Ecto neural progenitor cell (in vitro differentiated cells): ENCODE measurements around the gene KIAA0232.

Source experiments
- DNase-seq: peaks from one replicate; pipeline ENCODE4 v3.0.0-alpha.2; 2018; ENCODE audit warnings: low spot score

The KIAA0232 gene

DNA sequence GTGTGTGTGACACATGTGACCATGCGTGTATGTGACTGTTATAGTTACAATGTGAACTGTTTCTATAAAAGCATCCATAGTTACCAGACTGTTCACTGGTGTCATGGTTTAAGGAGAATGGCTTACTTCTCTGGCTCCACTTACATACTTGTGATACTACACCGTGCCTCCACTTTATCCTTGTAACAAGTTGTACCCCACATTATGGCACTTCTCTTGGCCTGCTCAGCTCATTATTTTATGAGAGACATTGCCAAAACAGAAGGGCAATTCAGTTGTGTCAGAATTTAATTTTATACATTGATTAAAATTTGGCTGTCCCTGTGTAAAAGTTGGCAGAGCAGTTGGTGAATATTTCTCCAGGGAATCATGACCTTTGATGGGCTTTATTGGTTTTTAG lies 64.7 kb downstream of the KIAA0232 start:
- no peak for DNase-seq

DNA sequence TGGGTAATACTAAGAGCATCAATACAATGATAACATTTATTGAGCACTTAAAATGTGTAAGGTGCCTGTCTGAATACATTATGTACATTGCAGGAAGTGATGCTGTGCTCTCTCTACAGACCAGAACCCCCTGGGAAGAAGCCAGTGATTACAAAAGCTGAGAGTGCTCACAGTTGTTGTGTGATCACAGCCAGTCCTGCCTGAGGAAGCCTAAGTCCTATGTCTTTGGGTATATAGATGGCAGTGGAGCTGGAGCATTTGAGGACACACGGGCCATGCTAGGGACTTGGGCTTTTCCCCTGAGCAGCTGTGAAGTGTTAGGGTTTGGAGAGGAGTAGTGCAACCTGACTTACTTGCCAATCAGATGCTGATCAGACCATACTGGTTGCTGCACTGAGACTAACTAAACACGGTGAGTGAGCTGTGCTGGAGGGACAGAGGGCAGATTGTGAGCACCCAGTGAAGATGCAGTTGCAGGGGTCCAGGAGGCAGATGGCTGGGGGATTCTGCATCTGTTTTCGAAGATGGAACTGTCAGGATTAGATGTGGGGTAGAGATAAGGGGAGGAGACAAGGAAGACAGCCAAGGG lies 66.3 kb downstream of the KIAA0232 start:
- DNase-seq = no peak

DNA sequence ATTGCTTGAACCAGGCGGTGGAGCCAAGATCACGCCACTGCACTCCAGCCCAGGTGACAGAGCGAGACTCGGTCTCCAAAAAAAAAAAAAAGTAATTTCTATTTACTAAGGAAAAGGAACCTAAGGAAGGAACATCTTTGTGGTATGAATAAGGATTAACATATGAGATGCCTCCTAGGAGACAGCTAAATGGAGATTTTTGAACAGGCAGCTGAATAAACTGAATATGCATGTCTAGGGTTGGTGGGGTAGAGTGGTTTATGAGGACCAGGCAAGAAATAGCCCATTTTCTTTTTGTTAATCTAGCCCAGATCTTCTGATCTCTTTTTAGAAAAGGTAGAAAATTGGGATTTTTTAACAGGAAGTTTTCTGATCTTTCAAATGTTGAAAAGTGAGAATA lies 67.2 kb downstream of the KIAA0232 start:
- DNase-seq = no peak

DNA sequence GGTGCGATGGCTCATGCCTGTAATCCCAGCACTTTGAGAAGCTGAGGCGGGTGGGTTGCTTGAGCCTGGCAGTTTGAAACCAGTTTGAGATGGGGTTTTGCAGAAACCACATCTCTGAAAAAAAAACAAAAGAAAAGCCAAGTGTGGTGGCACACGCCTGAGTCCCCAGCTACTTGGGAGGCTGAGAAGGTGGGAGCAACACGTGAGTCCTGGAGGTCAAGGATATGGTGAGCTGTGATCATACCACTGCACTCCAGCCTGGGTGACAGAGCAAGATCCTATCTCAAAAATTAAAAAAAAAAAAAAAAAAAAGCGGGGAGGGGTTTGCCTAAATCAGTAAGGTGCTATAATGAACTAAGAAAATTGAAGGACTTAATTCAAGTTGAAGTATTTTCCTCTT lies 68.9 kb downstream of the KIAA0232 start:
- no peak for DNase-seq

DNA sequence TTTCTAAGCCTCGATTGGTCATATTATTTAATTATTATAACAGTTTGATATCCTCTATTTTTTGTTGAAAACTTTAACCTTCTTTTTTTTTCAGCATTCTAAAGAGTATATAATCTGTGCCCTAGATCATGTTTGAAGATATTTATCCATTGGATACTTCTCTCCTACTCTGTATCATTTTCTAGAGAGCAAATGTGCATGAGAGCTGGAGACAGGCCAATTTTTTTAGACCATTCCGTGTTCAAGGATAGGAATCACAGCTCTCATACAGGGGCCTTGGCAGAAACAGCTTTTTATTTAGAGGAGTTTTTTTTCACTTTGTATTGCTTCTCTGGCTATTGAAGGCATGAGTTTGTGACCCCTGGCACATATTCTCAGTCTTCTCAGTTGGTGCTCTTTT lies 69.4 kb downstream of the KIAA0232 start:
- DNase-seq = no peak

DNA sequence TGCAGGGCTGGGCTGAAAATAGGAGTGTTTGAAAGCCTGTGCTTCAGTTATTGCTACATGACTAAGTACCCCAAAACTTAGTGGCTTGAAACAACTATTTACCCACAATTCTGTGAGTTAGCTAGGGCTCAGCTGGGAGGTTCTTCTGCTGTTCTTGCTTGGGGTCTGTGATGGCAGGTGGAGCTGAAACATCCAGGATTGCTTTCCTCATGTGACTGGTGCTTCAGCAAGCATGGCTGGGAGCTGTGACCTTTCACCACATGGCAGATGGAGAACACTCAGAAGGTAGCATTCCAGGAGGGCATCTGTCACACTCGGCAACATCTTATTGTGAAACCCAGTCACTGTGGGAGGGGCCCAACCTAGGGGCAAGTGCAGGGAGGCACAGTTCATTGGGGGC lies 70.1 kb downstream of the KIAA0232 start:
- DNase-seq = no peak

DNA sequence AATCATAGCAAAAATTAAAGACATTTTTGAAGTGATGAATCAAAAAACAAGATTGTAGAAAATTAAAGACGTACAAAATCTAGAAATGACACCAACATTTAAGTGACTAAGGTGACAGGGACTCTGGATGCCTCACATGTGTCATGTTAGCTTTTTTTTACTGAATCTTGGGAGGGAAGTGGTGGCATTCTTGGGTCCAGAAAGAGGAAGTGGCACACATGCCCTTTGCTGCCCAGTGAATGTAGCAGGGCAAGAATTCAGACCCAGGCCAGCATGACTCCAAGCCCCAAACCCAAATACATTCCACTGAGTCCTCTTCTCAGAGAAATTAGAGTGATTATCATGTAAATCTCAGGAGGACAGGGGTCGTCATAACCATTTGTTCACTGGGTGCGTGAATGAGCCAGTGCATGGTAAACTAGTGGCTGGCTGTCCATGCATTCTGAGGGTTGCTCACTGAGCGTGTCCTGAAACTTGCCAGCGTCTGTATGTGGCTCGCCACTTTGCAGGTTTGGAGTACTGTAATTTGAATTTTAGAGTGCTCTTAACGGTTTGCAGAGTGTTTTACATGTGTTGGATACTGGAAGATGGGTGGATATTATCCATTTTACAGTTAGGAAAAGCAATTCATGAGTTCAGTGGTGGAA lies 71.7 kb downstream of the KIAA0232 start:
- DNase-seq = no peak

DNA sequence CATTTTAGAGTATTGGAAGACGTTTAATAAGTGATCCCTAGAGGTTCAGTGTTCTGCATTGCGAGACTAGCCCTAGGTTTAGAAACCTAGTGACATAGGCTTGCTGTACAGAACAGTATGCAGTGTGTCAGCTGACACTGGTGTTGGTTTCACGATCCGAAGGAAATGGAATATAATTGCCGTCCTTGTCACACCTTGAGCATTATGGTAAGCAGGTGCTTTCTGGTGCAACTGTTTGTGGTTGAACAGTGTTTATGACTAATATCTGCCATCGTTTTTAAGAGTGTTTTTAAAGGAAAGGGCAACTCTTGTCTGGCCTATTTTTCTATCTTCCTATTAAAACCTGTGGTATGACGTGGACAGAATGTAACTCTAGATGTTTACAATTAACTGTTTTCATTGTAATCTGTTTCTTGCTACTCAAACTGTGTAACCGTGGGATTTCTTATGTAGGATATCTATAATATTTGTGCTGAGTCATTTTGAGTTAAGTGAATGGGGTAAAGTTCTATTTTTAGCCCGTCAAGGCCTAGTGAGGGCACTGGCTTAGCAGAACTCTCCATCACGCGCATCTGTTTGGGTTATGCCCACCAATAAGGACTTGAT lies 73.3 kb downstream of the KIAA0232 start:
- no peak for DNase-seq

DNA sequence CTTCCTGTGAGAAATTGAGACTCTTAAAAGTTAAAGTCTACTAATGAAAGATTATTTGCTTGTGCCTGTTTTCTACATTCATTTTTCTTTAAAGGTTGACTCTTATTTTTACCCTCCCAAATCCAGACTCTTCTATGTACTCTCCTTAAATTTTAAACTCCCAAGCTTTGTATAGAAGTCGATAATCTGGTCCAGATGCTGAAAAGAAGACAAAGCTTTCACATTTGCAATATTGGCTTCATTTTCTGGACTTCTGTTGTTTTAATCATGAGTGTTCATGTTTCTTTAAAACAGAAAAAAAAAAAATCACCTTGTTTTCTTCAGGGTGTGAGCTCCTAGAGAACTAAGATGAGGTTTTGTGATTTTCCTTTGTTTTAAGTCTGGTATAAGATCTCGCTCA lies 73.9 kb downstream of the KIAA0232 start:
- DNase-seq = no peak

DNA sequence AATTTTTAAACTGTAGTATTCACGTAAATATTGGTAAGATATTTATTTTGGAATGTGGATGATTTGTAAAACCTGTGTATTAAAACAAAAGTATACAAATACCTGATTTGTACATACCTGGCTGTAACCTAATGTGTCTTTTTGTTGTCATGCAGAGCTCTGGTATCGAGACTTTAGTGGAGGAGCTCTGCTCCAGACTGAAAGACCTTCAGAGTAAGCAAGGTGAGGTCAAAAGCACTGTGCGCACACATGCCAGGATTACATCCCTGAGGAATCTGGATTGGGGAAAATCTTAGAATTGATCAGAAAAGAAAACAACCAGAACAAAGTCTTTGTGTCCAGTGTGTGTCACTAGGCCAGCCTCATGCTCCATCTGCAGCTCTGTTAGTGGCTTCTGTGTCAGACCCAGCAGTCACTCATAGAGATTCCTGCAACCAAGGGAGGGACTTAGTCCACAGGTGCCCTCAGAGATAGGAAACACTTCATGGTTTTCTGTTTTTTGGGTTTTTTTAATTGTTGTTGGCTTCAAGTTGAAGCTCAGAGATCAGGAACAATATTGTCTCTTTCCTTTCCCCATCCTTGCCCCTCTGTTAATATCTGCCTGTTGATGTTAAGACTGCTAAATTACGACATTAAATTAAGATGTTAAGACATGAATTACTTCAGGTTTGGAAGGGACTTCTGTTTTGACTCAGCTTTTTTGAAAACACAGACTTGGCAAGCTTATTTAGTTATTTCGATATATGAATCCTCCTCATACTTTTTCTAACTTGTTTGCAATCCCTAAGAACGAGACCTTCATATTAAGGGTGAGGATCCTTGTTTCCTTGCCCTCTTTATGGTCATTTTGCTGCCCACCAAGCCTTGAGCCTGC lies 74.7 kb downstream of the KIAA0232 start:
- DNase-seq = no peak

DNA sequence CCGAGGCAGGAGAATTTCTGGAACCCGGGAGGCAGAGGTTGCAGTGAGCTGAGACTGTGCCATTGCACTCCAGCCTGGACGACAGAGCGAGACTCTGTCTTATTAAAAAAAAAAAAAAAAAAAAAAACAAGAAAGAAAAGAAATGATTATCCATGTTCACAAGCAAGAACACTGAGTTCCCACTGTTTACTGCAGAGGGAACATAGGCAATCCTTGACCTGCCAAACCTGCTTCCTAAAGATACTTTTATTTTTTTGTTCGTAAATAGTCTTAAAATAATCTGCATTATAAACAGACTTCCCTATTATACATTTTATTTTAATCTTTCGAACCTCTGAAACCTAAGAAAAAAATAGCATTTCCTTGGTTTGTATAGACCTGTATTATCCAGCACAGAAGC lies 76.5 kb downstream of the KIAA0232 start:
- no peak for DNase-seq

DNA sequence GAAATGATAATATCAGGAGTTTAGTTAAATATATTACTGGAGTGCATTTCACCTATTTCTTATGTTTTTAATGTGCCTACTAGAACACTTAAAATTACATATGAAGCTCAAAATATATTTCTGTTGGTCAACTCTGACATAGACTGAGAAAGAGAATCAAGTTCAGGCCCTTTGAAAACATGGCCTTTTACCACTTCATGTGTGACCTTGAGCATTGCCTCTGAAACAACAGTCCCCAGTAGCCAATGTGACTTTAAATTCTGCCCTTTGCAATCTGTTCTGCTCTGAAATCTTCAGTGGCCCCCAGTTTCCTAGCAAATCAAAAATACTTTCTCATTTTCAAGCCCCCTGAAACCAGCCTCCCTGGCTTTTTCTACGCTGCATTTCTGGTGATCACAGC lies 77.0 kb downstream of the KIAA0232 start:
- DNase-seq = no peak

DNA sequence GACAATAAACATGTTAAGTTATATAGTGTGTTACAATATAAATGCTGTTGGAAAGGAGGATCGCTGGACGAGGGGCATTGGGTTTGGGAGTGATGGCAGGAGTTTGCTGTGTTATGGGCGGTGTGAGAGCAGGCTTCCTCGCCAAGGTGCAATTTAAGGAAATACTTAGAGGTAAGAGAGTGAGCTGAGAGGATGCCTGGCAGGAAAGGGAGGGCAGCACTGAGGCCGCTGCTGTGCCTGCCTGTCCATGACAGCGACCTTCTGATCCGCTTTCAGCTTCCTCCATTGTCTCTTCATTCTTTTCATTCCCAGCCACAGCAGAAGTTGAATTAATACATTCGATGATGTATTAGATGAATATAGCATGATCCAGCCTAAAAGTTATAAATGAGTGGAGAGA lies 85.9 kb downstream of the KIAA0232 start:
- DNase-seq = no peak

DNA sequence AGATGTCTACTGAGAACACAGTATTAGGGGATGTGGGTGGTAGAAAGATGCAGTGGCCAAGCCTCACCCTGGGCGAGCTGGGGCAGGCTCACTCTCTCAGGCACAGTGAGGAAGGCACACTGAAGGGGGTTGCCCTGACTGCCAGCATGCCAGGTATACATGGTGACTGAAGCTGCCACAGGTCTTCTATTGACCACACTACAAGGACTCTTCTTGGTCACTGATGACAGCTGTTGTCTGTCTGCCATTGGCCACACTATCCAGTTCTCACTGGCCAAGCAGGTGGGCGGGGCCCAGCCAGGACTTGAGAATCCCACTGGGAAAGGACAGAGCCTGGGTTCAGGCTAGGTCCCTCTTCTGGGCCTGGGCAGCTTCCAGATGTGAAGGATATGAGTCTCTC lies 87.4 kb downstream of the KIAA0232 start:
- no peak for DNase-seq

DNA sequence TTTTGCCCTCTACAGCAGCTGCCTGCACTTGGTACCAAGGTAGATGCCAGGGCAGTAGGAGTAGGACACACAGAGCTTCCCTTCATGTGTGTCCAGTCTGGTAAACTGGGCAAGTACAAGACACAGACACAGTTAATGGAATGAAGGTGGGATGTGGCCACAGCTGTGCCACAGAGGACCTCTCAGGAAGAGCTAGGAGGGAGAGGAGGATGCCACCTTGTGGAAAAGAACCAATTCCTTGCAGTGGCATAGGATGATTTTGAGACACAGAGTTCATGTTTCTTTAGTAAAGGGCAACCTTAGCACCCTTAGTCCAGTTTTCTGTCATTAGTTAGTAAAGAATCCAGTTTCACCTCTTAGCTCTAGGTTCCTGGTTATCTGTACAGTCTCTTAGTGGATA lies 90.8 kb downstream of the KIAA0232 start:
- DNase-seq = no peak

DNA sequence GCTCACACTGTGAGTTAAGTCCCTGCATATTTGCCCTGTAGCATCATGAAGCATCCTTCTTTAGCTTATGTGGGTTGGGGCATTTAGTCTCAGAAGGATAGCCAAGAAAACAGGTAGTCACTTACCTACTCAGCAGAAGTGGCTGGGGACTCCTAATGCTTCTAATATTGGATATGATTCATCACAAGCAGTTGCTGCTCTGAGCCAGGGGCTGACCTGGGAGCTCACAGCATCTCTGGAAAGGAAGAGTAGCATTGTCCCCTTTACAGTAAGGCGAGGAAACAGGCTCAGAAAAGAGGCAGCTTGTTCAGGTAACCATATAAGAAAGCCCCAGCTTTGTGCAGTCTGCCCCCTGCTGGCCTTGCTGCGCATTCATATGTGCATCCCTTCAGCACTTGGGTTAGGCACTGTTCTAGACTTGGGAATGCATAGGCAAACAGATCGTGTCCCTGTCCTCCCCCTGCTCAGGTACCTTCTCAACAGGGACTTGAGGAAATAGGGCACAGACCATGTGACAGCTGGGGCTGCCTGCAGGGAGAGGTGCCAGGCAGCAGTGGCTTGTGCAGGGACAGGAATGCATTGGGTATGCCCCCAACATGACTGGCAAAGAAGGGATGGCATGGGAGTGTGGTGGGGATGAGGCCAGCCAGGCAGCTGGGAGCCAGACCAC lies 91.4 kb downstream of the KIAA0232 start:
- peak; percentile 75 for DNase-seq

DNA sequence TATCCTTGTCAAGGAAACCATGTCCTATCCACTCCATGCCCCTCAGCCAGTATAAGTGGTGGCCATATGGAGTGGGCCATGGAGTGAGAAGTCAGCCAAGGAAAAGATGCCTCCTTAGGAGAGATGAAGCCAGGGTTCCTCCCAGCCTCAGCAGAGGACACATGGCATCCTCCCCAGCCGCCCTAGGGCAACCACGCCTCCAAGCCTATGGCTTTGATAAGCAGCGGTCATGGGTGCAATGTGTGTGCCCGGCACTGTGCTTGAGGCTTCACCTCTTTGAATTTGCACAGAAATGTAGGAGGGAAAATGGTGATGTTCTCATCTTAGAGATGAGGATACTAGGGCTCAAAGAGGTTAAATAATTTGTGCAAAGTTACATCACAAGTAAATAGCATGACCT lies 92.5 kb downstream of the KIAA0232 start:
- no peak for DNase-seq

DNA sequence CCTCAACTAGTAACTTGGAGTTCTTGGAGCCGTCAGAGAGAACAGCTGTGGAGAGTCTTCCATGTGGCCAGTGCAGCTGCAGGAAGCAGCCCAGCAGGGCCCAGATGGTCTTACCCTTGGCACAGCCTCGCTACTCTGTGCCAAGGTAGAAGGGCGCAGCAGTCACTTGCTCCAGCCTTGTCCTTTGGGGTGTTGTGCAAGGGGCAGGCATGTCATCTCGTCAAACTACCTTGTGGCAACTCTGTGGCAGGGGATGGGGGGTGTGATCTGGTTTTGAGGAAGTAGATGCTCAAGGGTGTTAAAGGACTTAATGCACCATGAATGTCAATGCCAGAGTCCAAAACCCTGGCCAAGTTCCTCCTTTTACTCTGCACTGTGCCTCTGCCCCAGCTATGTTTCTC lies 92.9 kb downstream of the KIAA0232 start:
- no peak for DNase-seq

DNA sequence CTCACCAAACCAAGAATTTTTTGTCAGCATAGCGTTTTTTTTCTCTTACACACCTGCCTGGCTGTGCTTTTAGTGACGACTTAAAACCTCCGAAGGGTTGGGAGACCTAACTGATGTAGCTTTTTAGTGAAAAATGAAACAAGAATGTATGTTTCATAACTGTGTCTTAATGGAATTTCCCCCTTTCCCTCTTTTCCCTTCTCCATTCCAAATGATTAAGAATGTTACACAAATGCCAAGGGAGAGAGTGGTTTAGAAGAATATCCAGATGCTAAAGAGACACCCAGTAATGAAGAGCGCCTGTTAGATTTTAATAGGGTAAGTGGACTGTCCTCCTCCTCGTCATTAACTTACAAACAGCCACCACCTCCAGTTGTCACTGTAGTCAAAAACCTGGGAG lies 93.9 kb downstream of the KIAA0232 start:
- DNase-seq = no peak

DNA sequence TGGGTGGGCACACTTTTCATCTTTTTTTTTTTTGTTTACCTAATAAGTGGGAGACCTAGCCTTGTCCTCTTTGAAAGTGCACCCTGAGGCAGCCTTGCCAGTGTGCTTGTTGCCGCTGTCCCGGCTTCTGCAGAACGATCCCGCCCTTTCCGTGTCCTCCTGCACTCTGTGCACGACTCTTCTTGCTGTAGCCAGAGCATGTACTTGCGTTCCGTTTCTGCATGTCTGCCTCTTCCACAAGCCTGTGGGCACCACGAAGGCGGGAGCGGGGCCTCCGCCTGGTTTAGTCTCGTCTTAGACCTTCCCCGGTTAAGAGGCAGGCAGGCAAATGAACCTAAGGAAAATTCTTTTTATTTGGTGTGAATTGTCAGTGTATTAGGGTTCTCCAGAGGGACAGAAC lies 94.5 kb downstream of the KIAA0232 start:
- DNase-seq = no peak

DNA sequence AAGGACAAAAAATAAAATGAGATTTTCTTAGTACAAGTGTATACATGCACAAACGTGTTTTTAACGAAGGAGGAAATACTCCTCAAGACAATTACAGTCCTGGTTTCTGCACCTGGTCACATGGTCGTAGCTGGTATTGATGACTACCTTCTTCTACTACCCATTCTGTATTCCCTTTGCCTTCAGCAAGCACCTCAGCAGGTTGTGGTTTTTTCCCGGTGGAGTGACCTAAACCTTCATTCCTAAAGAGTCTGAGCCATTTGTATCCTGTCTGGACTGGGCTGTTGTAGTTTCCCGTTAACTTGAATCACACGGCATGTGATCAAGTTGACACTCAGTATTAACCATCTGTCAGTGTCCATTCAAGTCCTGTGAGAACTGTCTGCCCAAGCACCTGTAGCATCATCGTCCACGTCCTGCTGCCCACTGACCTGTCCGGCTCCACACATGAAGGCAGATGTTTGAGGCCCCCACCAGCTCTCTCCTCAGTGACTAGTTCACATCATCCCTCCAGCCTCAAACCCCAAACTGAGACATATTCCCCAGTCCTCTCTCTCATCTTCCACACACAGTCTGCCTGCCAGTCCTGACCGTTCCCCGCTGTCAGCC lies 96.0 kb downstream of the KIAA0232 start:
- no peak for DNase-seq

DNA sequence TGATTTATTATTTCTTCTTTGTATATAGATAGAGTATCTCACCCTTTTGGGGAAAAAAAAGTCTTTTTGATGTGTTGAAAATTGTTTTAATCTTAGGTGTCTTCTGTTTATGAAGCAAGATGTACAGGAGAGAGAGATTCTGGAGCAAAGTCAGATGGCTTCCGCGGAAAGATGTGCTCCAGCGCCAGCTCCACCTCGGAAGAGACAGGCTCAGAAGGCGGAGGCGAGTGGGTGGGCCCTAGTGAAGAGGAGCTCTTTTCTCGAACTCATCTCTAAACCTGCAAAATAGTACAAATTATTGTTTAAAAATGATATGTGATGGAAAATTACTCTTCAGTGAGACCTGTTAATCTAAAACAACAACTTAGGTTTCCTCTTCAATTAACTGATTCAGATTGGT lies 98.2 kb downstream of the KIAA0232 start:
- DNase-seq = no peak
